Amniotic stem cell (primary cell): ENCODE data around the gene USP47.

Experiments
- DNase-seq: peaks from one replicate; lab custom pipeline; 2025; lab: John Stamatoyannopoulos, UW

Gene USP47

GRCh38 chr11:11937433-11937832 lies 95.7 kb downstream of the USP47 start:
- DNase-seq: no peak

- DNase-seq: no peak
Observed at GRCh38 chr11:11937957-11938356, 96.2 kb downstream of the USP47 start.

- DNase-seq: no peak
Observed at GRCh38 chr11:11940551-11940950, 98.8 kb downstream of the USP47 start.

GRCh38 chr11:11942668-11943067 lies 100.9 kb downstream of the USP47 start:
- no peak for DNase-seq

- DNase-seq: no peak
Observed at GRCh38 chr11:11944444-11944843, 102.7 kb downstream of the USP47 start.

- DNase-seq: peak; percentile 4
Observed at GRCh38 chr11:11946180-11946579, 104.4 kb downstream of the USP47 start.

- no peak for DNase-seq
Observed at GRCh38 chr11:11946878-11947277, 105.1 kb downstream of the USP47 start.

- no peak for DNase-seq
Observed at GRCh38 chr11:11947825-11948224, 106.1 kb downstream of the USP47 start.

- no peak for DNase-seq
Observed at GRCh38 chr11:11948242-11948947, 106.6 kb downstream of the USP47 start.

- no peak for DNase-seq
Observed at GRCh38 chr11:11949482-11949881, 107.7 kb downstream of the USP47 start.

GRCh38 chr11:11952036-11952435 lies 110.3 kb downstream of the USP47 start:
- no peak for DNase-seq

- DNase-seq: no peak
Observed at GRCh38 chr11:11956006-11956405, 114.2 kb downstream of the USP47 start.

- no peak for DNase-seq
Observed at GRCh38 chr11:11958403-11959231, 116.8 kb downstream of the USP47 start.

- DNase-seq: no peak
Observed at GRCh38 chr11:11959601-11960000, 117.8 kb downstream of the USP47 start.

GRCh38 chr11:11960687-11961086 lies 118.9 kb downstream of the USP47 start:
- DNase-seq: no peak

- no peak for DNase-seq
Observed at GRCh38 chr11:11961399-11962028, 119.7 kb downstream of the USP47 start.

- no peak for DNase-seq
Observed at GRCh38 chr11:11963067-11963466, 121.3 kb downstream of the USP47 start.

- no peak for DNase-seq
Observed at GRCh38 chr11:11963842-11964773, 122.3 kb downstream of the USP47 start.

- no peak for DNase-seq
Observed at GRCh38 chr11:11964774-11965150, 123.0 kb downstream of the USP47 start.

GRCh38 chr11:11965192-11965591 lies 123.4 kb downstream of the USP47 start:
- DNase-seq: no peak

- DNase-seq: no peak
Observed at GRCh38 chr11:11965656-11966353, 124.0 kb downstream of the USP47 start.
